Fibroblast of skin of left quadriceps (primary cell): ENCODE measurements around the gene GPHA2.
"Not testable (repeated sequence)": the region's sequence is repeated elsewhere in the genome, so short reads cannot be mapped to it uniquely, and the experiment has no call there.

ENCODE experiments used
- DNase-seq, 2 experiments: peaks; one replicate each; pipeline ENCODE4 v3.0.0-alpha.2; 2013; ENCODE audit warnings: low read depth in 2 of 2

Gene GPHA2, protein sequence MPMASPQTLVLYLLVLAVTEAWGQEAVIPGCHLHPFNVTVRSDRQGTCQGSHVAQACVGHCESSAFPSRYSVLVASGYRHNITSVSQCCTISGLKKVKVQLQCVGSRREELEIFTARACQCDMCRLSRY

DNA sequence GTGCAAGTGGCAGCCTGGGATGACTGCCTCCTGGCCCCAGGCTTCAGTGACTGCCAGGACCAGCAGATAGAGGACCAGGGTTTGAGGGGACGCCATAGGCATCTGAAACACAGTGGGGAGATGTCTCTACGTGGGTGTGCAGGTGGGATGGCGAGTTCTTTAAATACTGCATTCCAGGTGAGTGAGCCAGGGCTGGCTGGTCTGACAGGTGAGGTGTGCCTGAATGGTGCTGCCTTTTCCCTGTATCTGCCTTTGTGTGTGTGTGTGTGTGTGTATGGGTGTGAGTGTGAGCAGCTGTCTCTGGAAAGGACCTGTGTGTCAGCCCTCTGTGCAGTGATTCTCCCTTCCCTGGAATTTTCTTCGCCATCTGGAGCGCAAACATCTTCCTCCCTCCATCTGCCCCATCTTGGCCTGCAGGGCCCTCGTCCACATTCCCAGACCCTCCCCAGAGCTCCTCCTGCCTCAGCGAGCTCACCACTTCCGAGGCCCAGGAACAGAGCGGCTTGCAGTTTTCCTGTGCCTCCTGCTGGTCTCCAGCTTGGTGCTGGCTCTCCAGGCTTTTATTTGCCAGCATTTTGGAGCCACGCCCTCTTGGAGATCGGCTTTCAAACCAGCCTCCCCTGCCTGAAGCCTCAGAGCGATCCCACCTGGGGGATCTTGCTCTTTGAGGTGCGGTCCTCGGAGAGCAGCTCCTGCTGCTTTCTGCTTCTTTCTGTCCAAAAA, at the start of gene GPHA2:
GPHA2 (minus strand) TSS at position 535 of the 723 bp plus-strand sequence; CDS start at position 102, 433 bp downstream.
- DNase-seq: peak; percentile 15 to 21

GRCh38 chr11:64983339-64983738, 47.6 kb upstream of the GPHA2 start:
- DNase-seq: not testable (repeated sequence)

GRCh38 chr11:64976651-64977050, 41.0 kb upstream of the GPHA2 start:
- no peak for DNase-seq

- no peak for DNase-seq
Observed at GRCh38 chr11:64974124-64974523, 38.4 kb upstream of the GPHA2 start.

DNA sequence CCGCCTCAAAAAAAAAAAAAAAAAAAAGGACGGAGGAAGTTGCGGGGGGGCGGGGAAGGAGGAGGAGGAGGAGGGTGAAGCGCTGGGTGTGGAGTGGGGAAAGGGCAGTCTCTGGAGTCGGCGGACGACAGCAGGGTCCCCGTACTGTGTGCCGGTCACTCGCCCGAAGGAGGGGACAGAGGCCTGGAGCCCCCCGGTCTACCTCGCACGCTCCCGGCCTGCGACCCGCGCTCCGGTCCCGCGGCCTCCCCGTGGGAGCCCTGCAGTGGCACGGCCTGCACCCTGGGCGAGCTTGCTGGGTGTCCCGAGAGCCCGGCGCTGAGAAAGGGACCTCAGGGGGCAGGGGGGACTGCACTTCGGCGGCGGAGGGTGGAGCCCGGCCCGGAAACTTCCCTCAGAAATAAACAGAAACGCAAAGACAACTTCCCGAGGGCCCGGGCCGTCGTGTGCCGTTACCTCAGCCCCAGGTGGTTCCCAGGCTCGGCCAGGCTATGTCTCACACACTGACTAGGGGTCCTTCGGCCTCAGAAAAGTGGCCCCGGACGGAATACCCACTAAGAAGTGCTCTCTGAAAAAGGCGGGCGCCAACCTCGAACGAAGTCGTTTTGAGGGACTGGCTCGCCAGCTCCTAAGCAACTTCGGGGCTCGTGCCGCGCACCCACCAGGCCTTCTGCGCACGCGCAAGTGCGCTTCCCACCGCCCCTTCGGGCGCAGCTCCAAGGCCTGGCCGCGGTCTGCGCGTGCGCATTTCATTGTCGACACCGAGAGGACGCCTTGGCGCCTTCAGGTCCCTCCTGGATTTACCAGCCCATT, 35.9 kb upstream of the GPHA2 start, which contains the start of gene MAJIN:
MAJIN (minus strand) TSS at position 688 of the 813 bp plus-strand sequence. CDS start 12,703 bp downstream, outside the sequence.
- DNase-seq: peak; percentile 42 to 50

GRCh38 chr11:64970731-64971151, 35.0 kb upstream of the GPHA2 start:
- no peak for DNase-seq

GRCh38 chr11:64969209-64969608, 33.5 kb upstream of the GPHA2 start:
- peak; percentile 36 to 39 for DNase-seq

GRCh38 chr11:64967375-64967774, 31.7 kb upstream of the GPHA2 start:
- no peak for DNase-seq

DNA sequence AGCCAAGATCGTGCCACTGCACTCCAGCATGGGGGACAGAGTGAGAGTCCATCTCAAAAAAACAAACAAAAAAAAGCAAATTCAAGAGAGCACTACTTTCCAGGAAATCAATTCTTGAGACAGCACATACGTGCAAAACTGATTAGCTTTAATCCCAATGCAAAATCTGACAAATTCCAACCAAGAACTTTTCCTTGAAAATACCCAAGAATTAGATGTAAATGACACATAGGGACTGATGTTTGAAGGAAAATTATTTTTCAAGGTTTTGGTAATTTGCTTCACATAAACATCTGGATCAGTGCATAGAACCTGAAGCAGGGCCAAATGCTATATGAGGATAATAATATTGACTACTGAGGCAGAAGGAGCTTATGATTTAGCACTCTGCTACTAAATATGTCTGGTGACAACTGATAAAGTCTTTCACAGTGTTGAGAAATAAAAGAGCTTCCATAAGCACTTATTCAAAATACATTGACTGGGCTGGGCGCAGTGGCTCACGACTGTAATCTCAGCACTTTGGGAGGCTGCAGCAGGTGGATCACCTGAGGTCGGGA, 27.5 kb upstream of the GPHA2 start:
- no peak for DNase-seq

DNA sequence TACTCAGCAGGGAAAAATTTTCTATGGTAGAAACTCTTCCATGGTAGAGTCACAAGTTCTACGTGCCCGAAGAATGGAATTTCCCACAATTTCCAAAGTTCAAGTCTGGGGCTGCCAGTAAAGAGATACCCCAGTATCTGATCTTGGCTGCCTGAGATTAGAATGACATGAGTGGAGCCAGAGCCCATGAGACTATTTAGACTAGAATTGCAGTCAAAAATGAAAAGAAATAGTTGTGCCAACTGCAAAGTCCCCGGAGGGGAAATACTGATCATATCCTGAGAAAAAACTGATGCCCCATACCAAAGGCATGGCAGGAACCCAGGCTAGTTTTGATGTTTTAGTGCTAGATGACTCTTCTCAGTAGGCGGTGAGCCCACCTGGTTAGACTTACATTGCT, 25.0 kb upstream of the GPHA2 start:
- DNase-seq: no peak

DNA sequence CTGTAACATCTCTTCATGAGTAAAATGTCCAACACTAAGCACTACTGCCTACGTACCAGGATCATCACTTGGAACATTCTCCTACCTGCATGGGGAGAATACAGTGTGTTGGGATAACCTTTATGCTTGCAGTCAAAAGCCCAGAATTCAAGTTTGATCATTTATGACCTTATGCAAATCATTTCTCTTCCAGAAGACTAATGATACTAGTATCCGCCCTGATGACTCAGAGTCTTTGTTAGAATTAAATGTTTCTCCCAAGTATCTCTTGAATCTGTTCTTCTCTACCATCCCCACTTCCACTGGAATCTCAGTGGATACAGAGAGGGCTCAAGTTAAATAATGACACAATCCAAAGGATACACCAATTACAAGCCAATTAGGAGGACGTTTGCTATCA, 23.8 kb upstream of the GPHA2 start:
- DNase-seq: no peak

DNA sequence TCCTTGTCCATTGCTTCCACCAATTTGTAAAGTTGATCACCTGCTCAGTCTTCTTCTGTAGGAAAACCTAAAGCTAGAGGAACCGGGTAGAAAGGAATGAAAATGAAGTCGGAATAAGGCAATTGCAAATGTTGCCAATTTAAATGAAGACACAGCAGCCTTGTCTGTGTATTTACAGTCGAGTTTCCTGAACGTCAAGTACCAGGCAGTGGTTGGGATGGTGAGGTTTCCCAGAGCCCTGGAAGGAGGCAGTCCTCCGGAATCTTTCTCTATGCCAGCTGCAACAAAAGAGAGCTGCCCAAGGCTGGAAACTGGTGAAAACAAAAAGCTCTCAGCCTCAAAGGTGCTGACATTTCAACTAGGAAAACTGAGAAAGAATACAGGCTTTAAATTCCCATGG, 18.5 kb upstream of the GPHA2 start:
- DNase-seq: no peak

- DNase-seq: no peak
Observed at GRCh38 chr11:64951529-64951928, 15.8 kb upstream of the GPHA2 start.

DNA sequence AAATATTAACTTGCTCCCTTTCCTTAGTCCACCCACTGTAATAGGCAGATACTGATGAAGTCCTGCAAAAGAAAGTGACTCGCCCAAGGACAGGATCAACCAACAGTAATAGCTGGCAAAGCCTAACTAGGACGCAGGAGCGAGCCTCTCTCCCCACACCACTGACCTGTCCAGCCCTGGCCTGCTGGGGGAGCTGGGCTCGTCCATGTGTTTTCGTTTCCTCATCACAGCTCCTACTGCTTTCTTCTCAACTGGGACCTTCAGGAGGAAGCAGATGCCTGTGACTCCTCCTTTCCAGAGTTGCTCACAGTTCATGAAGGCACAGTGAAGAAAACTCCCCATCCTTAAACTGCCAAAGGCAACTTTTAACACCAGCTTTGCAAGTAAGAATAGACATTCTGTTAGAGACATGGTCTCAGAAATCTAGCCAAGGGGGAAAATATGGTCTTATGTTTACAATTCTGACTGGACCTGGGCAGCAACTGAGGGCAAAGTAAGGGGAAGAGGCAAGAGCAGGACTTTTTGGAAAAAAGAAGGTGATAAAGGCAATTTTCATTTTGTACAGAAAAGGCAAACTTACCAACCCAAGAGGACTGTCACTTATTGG, 11.6 kb upstream of the GPHA2 start:
- no peak for DNase-seq

DNA sequence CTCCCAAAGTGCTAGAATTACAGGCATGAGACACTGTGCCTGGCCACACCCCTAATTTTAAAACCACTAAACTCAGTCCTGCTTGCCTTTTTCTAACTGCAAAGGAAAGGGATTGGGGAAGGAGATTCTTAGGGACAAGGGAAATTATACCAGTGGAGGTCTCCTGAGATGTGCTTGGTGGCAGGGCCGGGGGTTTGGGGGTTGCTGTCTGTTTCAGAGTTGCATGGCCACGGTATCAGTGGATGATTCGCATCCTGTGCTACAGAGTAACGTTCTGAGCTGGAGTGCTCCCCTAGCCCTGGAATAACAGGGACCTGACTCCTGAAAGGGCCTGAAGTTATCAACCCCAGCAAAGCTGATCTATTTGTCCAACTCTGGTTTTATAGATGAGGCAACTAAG, 846 bp upstream of the GPHA2 start:
- DNase-seq: no peak

GRCh38 chr11:64934682-64935358, 873 bp downstream of the GPHA2 start:
- no peak for DNase-seq

GRCh38 chr11:64933935-64934681, 1.6 kb downstream of the GPHA2 start:
- no peak for DNase-seq

GRCh38 chr11:64933213-64933934, 2.3 kb downstream of the GPHA2 start:
- DNase-seq: no peak

- no peak for DNase-seq
Observed at GRCh38 chr11:64932324-64932723, 3.4 kb downstream of the GPHA2 start.

DNA sequence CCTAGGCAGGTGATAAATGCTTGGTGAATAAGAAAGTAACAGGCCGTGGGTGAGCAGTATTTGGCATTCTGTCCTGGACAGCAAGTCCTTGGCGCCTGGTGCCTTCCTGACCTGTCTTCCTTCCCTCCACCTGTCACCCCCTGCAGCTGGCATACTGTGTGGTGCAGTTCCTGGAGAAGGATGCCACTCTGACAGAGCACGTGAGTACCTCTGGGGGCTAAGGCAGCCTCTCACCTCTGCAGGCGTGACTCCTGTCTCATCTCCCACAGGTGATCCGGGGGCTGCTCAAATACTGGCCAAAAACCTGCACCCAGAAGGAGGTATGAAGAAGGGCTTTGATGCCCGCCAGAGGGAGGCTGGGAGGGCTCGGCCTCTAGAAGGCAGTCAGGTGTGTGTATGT, 4.4 kb downstream of the GPHA2 start:
- DNase-seq: no peak
